ENCODE measurements around the gene HAAO.

The HAAO gene

GRCh38 chr2:42754776-42755140 is 37.6 kb downstream of the HAAO start:
- POLR2A ChIA-PET (ENCODE audit: low non-redundant PET), result no interaction called here
- CTCF ChIA-PET, result no interaction called here
- no peak for TF ChIP-seq CTCF (conservative IDR thresholded peaks at IDR 0.05; ENCODE audit: low read depth)
- DNase-seq (ENCODE audit: low spot score), result no peak
- no peak overlapping the region for H3K27ac ChIP-seq

- no peak overlapping the region for H3K27ac ChIP-seq
- POLR2A ChIA-PET (ENCODE audit: low non-redundant PET), result interaction anchor here (0.6 kb wide), 1 partner anchor 42 kb away, joined by 4 read pairs; no protein-coding TSS in a partner anchor
- CTCF ChIA-PET, result no interaction called here
- no peak for DNase-seq (ENCODE audit: low spot score)
- no peak for TF ChIP-seq CTCF (conservative IDR thresholded peaks at IDR 0.05; ENCODE audit: low read depth)
Measured at GRCh38 chr2:42754021-42754775, 38.2 kb downstream of the HAAO start.

DNA sequence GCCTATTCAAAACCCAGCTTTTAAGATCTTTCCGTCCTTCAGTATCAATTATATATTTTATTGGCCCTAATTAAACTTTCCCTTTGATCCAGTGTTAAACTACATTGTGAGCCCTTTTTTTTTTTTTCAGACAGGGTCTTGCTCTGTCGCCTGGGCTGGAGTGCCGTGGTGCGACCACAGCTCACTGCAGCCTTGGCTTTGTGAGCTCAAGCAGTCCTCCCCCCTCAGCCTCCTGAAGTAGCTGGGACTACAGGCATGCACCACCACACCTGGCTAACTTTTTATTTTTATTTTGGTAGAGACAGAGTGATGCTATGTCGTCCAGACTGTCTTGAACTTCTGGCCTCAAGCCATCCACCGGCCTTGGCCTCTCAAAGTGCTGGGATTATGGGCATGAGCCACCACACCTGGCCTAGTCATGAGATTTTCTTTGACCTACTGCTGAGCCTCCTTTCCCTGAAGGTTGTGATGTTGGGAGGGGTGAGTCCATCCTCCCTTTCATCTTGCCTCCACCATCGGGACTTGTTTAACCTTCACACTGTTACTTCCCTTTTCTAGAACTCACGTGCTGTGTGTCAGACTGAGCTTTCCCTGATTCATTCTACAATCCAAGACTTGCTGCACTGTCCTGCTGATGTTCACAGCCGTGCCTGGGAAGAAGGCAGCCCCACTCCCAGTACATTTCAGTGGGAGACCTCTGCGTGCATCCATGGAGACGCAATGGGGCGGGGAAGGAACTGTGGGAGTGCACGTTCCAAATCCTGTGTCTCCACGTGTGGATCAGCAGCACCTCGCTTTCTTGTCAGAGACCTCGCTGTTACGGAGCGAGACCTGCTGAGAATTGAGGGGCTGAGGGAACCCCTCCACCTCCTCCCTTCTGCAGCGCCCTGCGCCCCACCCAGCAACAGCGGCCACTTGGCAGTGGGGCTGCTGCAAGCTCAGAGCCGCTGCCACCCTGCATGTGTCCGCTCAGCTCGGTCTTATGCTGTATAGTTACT is 39.3 kb downstream of the HAAO start:
- ChIA-PET POLR2A (ENCODE audit: low non-redundant PET) (interaction anchor here (0.6 kb wide), 1 partner anchor 41 kb away, joined by 4 read pairs; no protein-coding TSS in a partner anchor), CTCF (interaction anchor here (0.6 to 0.7 kb wide), 2 partner anchors 11 to 581 kb away, joined by 3 to 5 read pairs; no protein-coding TSS in a partner anchor)
- H3K27ac ChIP-seq, result no peak overlapping the region
- TF ChIP-seq CTCF (conservative IDR thresholded peaks at IDR 0.05; ENCODE audit: low read depth), result no peak
- no peak for DNase-seq (ENCODE audit: low spot score)

DNA sequence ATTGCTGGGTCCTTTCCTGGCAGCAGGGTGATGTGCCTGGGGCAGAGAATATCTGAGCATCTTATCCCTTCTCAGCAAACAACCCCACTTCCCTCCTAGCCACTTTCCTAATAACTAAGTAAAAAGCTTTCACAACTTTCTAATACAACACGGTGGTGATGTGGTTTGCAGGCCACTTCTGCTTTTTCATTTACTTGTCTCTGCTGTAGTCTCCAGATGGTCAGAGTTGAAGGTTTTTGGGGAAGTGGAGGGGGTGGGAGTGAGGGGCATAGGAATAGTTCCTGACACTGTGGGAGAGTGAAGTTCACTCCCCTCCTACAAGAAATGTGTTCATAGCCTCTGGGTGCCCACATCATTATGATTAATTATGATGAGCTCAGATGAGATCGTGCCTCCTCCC is 40.1 kb downstream of the HAAO start:
- no peak for DNase-seq (ENCODE audit: low spot score)
- no peak for TF ChIP-seq CTCF (conservative IDR thresholded peaks at IDR 0.05; ENCODE audit: low read depth)
- ChIA-PET POLR2A (ENCODE audit: low non-redundant PET) (no interaction called here), CTCF (interaction anchor here (0.6 to 0.7 kb wide), 2 partner anchors 10 to 581 kb away, joined by 3 to 5 read pairs; no protein-coding TSS in a partner anchor)
- no peak overlapping the region for H3K27ac ChIP-seq

- no peak overlapping the region for H3K27ac ChIP-seq
- ChIA-PET CTCF (interaction anchor here (0.6 kb wide), 1 partner anchor 828 kb away, joined by 3 read pairs; no protein-coding TSS in a partner anchor), POLR2A (ENCODE audit: low non-redundant PET) (no interaction called here)
- no peak for TF ChIP-seq CTCF (conservative IDR thresholded peaks at IDR 0.05; ENCODE audit: low read depth)
- DNase-seq (ENCODE audit: low spot score), result no peak
Measured at GRCh38 chr2:42748840-42749239, 43.5 kb downstream of the HAAO start.

GRCh38 chr2:42747422-42747821 is 45.0 kb downstream of the HAAO start:
- POLR2A ChIA-PET (ENCODE audit: low non-redundant PET), result no interaction called here
- DNase-seq (ENCODE audit: low spot score), result no peak
- no peak overlapping the region for H3K27ac ChIP-seq
- CTCF ChIA-PET, result interaction anchor here (0.5 to 0.6 kb wide), 2 partner anchors 95 to 278 kb away, joined by 3 read pairs; no protein-coding TSS in a partner anchor
- TF ChIP-seq CTCF (conservative IDR thresholded peaks at IDR 0.05; ENCODE audit: low read depth), result no peak

All from RWPE1 (cell line).